Islet precursor cell (in vitro differentiated cells): ENCODE results near the gene UBR4.

ENCODE experiments used
- DNase-seq: peaks from one replicate; pipeline ENCODE4 v3.0.0-alpha.2; 2018

UBR4 gene

DNA sequence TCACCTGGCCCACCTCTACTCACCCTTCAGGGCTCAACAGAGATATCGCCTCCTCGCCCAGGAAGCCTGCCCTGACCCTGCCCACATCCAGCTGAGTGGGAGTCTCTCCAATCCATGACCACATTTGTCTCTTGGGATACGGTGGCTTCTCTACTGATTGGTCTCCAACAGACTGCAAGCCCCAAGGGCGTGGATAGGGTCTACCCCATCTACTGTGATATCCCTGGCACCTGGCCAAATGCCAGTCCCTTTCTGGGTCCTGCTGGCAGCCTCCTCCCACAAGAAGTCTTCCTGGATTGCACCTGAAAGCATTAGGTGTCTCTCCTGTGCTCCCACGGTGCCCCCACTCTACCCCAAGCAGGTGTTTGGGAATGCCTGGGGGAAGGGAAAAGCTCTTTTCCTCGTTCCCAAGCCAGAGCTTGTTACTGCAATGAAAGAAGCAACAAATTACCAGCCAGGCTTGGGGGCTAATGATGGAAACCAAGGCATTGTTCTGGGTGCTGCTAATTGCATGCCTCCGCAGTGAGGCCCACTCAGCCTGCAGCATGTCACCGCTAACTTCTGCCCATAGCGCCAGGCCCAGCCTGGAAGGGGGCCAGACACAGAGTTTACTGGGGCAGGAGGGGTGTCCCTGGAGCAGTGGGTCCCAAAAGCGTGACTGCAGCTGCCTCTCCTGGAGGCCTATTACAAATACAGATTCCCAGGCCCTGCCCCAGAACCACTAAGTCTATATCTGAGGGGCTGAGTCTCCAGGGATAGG is 162.9 kb downstream of the UBR4 start:
- DNase-seq, result peak; percentile 45

DNA sequence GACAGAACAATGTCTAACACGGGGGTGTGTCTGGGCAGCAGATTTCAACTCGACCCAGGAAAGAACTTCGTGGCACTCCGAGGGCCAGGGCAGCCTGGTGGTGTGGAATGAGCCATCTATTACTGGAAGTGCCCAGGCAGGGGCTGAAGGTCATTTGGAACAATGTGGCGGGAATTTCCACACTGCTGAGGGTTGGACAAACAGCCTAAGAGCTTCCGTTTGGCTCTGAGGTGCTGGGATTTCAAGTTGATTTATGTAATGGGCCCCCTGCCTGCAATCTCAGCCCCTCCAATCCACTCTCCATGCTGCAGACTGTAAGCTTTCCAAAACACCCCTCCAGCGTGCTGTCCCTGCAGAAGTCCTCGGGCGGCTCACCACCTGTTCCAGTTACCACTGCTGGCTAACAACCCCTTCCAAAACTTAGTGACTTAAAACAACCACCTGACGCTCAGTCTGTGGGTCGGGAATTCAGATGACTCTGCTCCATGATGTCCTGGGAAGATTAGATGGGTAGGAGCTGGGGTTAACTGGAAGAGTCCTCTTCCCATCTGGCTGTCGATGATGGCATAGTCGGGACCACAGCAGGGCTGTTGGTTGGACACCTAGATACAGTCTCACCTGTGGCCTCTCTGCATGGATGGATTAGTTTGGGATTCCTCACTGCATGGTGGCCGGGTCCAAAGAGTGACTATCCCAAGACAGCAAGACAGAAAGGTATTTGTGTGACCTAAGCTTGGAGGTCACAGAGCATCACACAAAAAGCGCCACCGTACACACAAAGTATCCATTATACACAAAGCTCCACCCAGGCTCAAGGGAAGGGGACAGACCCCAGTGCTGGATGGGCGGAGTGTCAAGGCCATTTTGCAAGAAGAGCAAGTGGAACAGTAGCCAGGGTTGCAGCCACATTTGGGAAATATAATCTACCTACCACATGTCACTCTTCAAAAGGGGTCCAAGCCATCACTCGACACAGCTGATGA is 163.9 kb downstream of the UBR4 start:
- DNase-seq, result peak; percentile 45

DNA sequence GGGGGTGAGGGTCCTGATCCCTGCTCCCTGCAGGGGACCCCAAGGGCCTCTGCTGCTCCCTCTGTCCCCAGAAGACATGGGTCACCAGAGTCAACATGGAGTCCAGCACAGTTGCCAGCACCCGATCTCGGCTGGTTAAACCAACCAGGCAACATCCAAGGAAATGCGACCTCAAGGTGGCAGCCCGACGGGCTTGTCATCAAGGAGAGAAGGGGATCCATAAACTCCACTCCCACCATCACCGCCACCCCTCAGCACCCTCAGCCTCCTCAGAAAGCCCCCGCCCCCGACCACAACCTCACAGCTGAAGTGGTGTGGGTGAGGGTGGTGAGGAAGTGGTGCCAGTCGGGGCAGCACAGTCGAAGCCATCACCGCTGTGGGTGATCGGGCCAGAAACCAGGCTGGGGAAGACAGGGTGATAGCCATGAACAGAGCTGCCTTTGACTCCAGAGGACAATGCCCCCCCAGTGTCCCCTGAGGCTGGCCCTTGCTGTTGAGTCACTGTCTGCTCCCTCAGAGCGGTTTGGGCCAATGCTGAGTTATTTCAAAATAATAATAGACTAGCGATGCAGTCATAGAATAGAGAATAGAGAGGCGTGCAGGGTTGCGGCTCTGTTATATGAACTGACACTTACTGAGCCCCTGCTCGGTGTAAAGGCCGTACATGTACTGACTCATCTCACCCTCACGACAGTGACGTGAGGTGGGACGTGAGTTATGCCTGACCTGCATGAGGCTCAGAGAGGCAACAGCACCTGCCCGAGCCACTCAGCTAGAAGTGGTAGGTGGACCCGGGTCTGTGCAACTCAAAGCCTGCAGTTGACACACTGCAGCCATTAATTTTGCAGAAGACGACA is 164.9 kb downstream of the UBR4 start:
- DNase-seq, result no peak

DNA sequence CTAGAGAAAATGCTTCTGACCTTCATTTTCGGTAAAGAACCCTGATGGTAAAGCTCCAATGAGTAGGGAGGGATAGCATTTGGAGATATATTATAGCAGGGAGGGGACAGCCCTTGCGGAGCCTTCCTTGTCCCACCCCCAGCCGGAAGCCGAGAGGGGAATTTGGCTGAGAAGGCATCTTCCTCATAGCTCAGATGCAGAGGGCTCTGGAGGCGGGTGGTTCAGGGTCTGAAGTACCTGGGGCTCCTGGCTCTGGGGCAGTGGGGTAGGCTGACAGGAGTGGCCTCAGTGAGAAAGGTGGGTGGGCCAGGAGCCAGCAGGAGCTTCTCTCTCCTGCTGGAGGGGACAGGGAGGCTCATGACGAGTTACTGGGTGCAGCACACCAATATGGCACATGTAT is 165.6 kb downstream of the UBR4 start:
- no peak for DNase-seq

GRCh38 chr1:19043579-19044443 is 166.3 kb downstream of the UBR4 start:
- no peak for DNase-seq

DNA sequence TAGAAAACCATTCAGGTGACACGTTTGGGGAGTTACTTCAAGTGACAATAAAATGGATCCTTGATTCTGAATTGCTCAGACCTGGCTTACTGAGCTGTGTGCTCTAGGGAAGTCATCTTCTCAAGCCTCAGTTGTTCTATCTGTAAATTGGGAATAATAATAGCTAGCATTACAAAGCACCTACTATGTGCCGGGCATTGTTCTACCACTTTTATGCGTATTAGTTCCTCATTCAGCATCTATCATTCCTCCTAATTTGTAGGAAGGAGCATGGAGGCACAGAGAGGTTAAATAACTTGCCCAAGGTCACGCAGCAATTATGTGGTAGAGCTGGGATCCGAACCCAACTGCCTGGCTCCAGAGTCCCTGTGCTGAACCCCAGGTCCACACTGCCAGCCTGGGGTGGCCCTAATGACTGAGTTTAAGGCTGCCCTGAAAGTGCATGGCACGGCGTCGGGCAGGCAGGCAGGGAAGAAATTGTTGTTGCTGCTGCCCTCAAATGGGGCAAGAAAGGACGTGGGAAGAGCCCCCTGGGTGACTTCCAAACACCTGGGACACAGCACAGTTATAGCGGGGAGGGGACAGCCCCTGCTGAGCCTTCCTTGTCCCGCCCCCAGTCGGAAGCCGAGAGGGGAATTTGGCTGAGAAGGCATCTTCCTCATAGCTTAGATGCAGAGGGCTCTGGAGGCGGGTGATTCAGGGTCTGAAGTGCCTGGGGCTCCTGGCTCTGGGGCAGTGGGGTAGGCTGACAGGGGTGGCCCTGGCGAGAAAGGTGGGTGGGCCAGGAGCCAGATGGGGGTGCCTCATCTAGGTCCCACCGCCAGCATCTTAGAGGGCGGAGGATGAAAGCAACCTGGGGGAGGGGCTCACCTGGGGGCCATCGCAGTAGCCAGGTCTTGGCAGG is 167.1 kb downstream of the UBR4 start:
- DNase-seq, result no peak

DNA sequence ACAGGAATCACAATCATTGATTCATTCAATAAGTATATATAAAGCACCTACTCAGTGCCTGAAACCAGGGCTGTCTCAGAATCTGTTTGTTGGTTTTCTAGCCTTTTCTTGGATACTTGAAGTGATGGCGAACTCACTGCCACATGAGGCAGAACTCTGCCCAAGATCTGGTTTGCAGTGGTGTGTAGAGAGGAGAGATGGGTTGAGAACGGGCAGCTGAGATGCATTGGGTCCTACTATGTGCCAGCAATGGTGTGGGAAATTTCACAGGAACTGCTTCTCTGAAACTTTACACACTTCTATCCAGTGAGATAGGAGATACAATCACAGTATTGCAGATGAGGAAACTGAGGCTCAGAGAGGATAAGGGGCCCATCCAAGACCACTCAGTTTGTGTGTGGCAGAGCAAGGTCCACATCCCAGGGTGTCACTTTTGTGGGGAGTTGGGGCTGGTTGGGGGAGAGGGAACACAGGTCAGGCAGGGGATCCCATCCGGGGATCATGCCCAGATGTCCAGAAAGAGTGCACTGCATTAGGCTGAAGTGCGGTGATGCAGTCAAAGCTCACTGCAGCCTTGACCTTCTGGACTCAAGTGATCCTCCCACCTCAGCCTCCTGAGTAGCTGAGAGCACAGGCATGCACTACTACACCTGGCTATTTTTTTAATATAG is 169.9 kb downstream of the UBR4 start:
- DNase-seq, result no peak

DNA sequence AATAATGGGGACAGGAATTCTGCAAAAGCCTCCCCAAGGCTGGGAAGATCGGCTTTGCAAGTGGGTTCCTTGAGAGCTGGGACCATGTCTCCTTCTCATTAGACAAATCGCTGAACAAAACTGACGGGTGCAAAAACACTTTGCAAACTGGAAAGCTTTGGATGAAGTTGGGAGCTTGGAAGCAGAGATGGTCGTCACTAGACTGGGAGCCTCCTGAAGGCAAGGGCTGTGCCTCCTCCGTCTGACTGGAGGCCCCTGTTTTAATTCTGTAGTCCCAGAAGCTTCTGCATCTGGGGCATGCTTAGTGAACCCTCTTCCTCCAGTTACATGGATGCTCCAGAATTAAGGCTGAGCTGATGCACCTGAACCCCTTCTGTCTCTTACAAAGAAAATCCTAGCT is 171.3 kb downstream of the UBR4 start:
- no peak for DNase-seq

GRCh38 chr1:19038096-19038495 is 172.0 kb downstream of the UBR4 start:
- DNase-seq, result no peak

DNA sequence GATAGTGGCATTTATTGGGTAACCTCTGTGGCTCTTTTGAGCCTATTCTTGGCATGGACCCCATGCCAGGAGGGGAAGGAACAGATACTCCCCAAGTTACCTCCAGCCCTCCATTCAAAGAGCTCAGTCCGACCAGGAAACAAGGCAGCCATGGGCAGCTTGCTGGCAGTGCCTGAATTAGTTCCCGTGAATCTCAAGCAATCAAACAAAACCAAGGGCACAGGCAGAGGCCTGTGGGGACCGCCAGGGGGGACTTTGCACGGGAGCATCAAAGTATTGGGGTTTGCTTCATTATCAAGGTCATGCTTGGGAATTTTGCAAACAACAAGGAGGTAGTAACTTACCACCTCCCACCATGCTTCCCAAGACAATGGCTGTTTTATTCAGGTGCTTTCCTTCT is 172.4 kb downstream of the UBR4 start:
- DNase-seq, result no peak

DNA sequence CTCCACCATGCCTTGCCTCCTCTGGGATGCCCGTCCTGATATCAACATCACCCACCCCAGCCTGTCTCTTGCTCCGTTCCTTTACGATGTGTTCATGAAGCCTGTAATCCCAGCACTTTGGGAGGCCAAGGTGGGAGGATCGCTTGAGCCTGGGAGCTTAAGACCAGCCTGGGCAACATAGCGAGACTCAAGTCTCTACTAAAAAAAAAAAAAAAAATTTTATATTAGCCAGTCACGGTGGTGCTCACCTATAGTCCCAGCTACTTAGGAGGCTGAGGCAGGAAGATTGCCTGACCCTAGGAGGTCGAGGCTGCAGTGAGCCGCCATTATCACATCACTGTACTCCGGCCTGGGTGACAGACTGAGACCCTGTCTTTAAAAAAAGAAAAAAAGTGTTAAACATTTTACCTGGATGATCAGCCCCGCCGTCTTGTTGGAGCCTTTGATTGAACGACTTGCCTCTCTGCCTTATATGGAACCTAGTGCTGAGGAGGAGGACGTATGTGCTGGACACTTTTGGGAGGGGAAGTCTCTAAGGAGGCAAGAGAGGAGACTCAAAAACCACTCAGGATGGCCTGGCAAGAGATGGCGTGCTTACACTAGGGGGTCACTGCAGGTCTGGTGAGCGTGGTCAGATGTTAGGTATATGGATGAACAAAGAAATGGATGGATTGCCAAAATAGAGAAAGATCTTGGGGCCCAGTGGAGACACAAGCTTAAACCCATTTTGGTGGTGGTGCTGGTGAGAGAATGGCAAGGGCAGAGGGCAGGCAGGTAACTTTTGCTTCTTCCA is 173.1 kb downstream of the UBR4 start:
- DNase-seq, result no peak

- DNase-seq, result no peak
These were observed 173.8 kb downstream of the UBR4 start for GRCh38 chr1:19036041-19036812.

GRCh38 chr1:19035377-19036040 is 174.6 kb downstream of the UBR4 start:
- no peak for DNase-seq

DNA sequence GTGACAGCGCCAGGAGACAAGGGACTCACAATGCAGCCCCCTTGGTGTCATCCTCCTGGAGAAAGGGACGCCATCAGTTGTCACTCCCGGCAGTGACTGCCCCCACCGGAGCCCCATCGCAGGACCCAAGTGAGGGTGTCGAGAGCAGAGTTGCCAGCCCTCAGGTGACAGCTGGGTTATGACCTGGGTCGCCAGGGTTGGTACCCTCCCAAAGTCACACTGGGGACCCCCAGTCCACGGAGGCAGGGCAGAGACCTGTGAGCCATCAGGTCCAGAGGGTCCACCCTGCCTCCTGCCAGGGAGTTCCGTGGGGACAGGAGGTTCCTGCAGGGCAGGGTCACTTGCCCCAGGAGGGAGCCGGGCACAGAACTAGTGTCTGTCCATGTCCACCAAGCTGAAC is 175.3 kb downstream of the UBR4 start:
- DNase-seq, result no peak

DNA sequence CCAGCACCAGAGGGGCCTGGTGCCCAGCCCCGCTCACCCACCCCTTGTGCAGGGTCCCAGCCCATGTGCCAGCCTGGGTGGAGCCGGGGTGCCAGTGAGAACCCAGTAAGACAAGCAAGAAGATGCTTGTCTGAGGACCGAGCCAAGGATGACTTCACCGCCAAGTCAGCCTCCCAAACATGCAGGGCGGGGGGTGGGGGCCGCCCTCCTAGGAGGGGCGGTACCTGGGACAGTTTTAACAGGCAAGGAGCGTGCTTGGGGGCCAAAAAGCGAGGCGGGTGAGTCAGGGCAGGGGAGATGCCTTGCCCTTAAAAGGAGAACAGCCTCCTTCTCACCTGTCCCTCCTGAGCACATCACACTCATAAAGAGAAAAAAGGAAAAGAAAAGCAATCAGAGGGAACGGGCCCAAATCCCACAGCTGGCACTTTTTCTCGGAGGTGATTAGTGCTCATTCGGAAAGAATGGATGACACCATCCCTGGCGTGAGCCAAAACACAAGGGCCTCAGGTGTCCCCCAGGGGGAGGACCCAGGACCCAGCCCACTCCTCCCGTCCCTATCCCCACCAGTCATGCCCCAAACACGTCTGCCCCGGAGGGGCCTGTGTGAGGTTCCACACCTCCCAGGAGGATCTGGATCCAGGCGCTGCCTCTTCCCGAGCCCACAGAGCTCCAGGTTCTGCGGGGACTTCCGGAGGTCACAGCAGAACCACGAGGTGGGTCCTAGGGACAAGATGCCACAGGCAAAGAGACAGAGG is 176.0 kb downstream of the UBR4 start:
- peak; percentile 94 for DNase-seq

DNA sequence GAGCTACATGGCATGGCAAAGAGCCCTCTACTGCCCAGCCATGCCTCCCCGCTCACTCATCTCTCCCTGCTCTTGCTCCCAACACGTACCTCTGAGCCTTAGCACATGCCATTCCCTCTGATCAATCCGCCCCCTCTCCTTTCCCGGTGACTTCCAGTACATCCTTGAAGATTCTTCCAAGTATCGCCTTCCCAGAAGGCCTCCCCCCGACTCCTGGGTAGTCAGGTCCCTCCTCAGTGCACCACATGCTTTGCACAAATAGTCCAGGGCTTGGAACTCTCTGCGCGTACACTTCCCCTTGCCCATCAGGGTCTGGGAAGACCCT is 176.6 kb downstream of the UBR4 start:
- DNase-seq, result no peak

DNA sequence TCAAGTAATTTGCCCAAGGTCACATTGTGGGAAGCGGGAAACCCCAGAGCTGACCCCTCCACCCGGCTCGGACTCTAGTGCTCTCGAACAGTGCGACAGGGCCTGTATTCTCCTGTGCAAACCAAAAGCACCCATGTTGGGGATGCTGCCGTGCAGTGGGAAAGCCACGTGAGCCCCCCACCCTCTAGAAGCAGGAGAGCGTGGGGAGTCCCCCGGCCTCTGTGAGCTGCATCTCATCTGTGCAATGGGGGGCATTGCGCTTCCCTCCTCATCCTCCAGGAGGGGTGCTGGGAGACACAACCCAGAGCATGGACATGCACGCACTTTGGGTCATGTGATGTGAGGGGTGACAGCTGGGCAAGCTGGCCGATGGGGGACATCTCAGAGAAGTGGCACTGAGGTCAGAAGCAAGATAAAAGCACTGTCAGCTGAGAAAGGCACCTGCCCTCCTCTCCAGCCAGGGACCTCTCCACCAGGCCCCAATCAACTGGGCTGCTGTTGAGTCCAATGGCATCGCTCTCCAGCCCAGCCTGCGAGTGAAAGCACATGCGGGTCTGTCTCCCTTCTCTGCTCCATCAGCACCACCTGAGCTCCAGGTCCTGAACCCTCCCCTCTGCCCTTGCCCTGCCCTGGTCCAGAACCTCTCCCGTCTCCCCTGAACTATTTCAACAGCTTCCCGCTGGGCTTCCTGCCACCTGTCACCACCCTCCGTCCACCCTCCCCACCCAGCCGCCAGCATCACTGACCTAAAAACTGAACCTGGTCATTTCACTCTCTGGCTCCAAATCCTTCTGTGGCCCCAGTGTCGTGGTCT is 177.2 kb downstream of the UBR4 start:
- no peak for DNase-seq
